PFSK-1 (cell line): ENCODE data around the gene PACSIN1.

Source experiments
- FOXP2 ChIP-seq: optimal IDR thresholded peaks from 2 replicates; pipeline ENCODE3; 2011; ENCODE audit warnings: borderline replicate concordance, control low read depth, inconsistent platforms; ENCODE audit not compliant: insufficient read depth; ENCODE audit errors: extremely low read length, extremely low read depth
- POLR2AphosphoS5 ChIP-seq: IDR thresholded peaks from 2 replicates; pipeline ENCODE4 v1.6.1; 2012; ENCODE audit warnings: low read depth, mild to moderate bottlenecking, control low read depth, low read length, moderate library complexity
- REST ChIP-seq, 2 experiments: IDR thresholded peaks; 2 replicates each; pipeline versions ENCODE4 v1.6.1 to v1.8.0; 2011 to 2012; ENCODE audit warnings: low read depth in 2 of 2, low read length in 2 of 2, control low read depth in 1 of 2, inconsistent platforms in 1 of 2, mild to moderate bottlenecking in 1 of 2, moderate library complexity in 1 of 2; ENCODE audit not compliant: insufficient read depth in 1 of 2
- SIN3A ChIP-seq: IDR thresholded peaks from 2 replicates; pipeline ENCODE4 v1.6.1; 2012; ENCODE audit warnings: mild to moderate bottlenecking, low read length, moderate library complexity, borderline replicate concordance; ENCODE audit not compliant: insufficient read depth
- TAF1 ChIP-seq: IDR thresholded peaks from 2 replicates; pipeline ENCODE4 v1.6.1; 2012; ENCODE audit warnings: low read length, control low read depth, borderline replicate concordance; ENCODE audit not compliant: insufficient read depth

PACSIN1 gene

GRCh38 chr6:34496103-34496685 is 30.3 kb downstream of the PACSIN1 start:
- TF ChIP-seq POLR2AphosphoS5 = no peak
- TF ChIP-seq SIN3A = no peak
- TF ChIP-seq REST (IDR thresholded peaks at IDR 0.05; ENCODE audit: insufficient read depth in 1 of 2, low read depth in 2 of 2, low read length in 2 of 2) = 0 out of 4 replicates have a peak, but pooled peaks of 1 of the 2 experiments have one; percentile 33

GRCh38 chr6:34497411-34497810 is 31.5 kb downstream of the PACSIN1 start:
- TF ChIP-seq REST (IDR thresholded peaks at IDR 0.05; ENCODE audit: insufficient read depth in 1 of 2, low read depth in 2 of 2, low read length in 2 of 2) (no peak), FOXP2 (no peak), SIN3A (no peak), POLR2AphosphoS5 (no peak), TAF1 (no peak)

GRCh38 chr6:34506718-34507117 is 40.8 kb downstream of the PACSIN1 start:
- TF ChIP-seq REST (IDR thresholded peaks at IDR 0.05; ENCODE audit: insufficient read depth in 1 of 2, low read depth in 2 of 2, low read length in 2 of 2) = no peak
- no peak for TF ChIP-seq POLR2AphosphoS5
- TF ChIP-seq TAF1 = no peak
- TF ChIP-seq FOXP2 = no peak
- TF ChIP-seq SIN3A = no peak

GRCh38 chr6:34508425-34508824 is 42.5 kb downstream of the PACSIN1 start:
- TF ChIP-seq POLR2AphosphoS5 = no peak
- TF ChIP-seq SIN3A = no peak
- no peak for TF ChIP-seq REST (IDR thresholded peaks at IDR 0.05; ENCODE audit: insufficient read depth in 1 of 2, low read depth in 2 of 2, low read length in 2 of 2)
- TF ChIP-seq TAF1 = no peak
- no peak for TF ChIP-seq FOXP2

- TF ChIP-seq SIN3A (no peak), TAF1 (no peak), POLR2AphosphoS5 (no peak), REST (IDR thresholded peaks at IDR 0.05; ENCODE audit: insufficient read depth in 1 of 2, low read depth in 2 of 2, low read length in 2 of 2) (no peak), FOXP2 (no peak)
Observed at GRCh38 chr6:34509782-34510181, 43.9 kb downstream of the PACSIN1 start.
